Measurements from ENCODE around the gene SNN. TPM values are rescaled to one million over a fixed set of nuclear protein-coding genes. Genes with fewer than 3 reads are reported as not detected.

The SNN gene
- total and polyA plus RNA-seq, 2 of the 4 experiments (the other 2 are of a cell fraction) = 10.0 to 13.0 TPM

DNA sequence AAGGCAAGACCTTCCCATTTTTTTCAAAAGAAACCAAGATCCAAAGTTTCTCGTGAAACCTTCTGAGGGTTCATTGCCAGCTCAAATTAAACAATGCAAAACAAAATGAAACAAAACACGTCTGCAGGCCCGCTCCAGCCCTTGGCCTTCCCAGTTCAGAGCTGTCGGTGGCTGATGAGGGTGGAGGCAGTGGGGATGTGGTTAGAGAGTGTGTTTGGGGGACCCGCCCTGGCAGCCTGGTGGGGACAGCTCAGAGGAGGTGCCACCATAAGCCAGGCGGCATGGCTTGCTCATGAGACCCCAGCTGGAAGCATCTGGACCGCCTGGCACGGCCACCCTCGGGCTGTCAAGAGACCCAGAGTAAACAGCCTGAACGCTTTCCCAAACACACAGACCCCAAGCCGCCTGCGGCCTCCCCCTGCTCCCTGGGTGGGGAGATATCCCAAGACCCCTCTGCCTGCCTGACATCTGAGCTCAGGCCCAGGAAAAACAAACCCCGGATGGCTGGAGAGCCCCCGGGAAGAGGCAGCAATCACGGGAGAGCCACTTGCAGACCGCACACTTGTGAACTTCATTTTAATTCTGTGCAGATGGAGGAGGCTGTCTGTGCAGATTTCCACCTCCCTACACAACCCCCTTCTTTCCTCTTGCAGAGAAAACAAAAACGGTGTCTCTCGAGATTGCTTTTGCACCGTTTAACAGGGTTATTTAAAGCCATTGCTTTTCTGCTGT is 46.2 kb upstream of the SNN start:
- DNase-seq (no peak), ATAC-seq (ENCODE audit: low read depth) (peak; percentile 79)
- no peaks in the 10 kb centered on the region for H3K79me1 ChIP-seq (ENCODE audit: low read depth in 1 of 2, low read length in 2 of 2)
- H2BK120ac ChIP-seq (ENCODE audit: low read depth, low read length) = peak overlapping the region; percentile 80
- ChIA-PET CTCF (interaction anchor here (0.5 to 0.6 kb wide), 2 partner anchors 9 to 17 kb away, joined by 4 to 5 read pairs; no protein-coding TSS in a partner anchor), POLR2A (ENCODE audit: unreplicated experiment) (interaction anchor here (0.5 to 1.0 kb wide), 2 partner anchors 9 to 18 kb away, joined by 3 to 5 read pairs; no protein-coding TSS in a partner anchor)
- peak overlapping the region; percentile 35 for H3K18ac ChIP-seq (ENCODE audit: low read depth, low read length)
- H2BK15ac ChIP-seq (ENCODE audit: low read depth, low read length) = peak overlapping the region; percentile 87
- H3K36me3 ChIP-seq (ENCODE audit: control insufficient read depth, insufficient read depth, low read length) = no peaks in the 10 kb centered on the region
- peak overlapping the region; percentile 70 for H3K27ac ChIP-seq (ENCODE audit: insufficient read depth, low read length)
- no peaks in the 10 kb centered on the region for H4K20me1 ChIP-seq (ENCODE audit: insufficient read depth, low read length)
- peaks cover 4% of the 10 kb centered on the region; the same call in 1 of the 2 replicates for H3K9me1 ChIP-seq (ENCODE audit: insufficient read depth, low read length)
- peak overlapping the region; percentile 67 to 90 for H4K8ac ChIP-seq (ENCODE audit: low read depth in 2 of 2, low read length in 2 of 2)
- H3K23ac ChIP-seq (ENCODE audit: low read depth, low read length) = peak overlapping the region; percentile 2
- no peak for TF ChIP-seq MAFK (IDR thresholded peaks at IDR 0.05; ENCODE audit: low read depth, low read length)
- TF ChIP-seq FOS (IDR thresholded peaks at IDR 0.05; ENCODE audit: low read depth, low read length) = no peak
- TF ChIP-seq, protein P1, sequence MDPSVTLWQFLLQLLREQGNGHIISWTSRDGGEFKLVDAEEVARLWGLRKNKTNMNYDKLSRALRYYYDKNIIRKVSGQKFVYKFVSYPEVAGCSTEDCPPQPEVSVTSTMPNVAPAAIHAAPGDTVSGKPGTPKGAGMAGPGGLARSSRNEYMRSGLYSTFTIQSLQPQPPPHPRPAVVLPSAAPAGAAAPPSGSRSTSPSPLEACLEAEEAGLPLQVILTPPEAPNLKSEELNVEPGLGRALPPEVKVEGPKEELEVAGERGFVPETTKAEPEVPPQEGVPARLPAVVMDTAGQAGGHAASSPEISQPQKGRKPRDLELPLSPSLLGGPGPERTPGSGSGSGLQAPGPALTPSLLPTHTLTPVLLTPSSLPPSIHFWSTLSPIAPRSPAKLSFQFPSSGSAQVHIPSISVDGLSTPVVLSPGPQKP (IDR thresholded peaks at IDR 0.05; ENCODE audit: borderline replicate concordance, low read depth, low read length) = no peak
- peak overlapping the region; percentile 90 for H4K91ac ChIP-seq (ENCODE audit: insufficient read depth, low read depth, low read length)
- H2BK20ac ChIP-seq (ENCODE audit: low read depth, low read length) = peak overlapping the region; percentile 89
- H3K4me2 ChIP-seq (ENCODE audit: low read depth, low read length) = peak overlapping the region; percentile 45
- in situ Hi-C loops (cut with MboI; ENCODE audit: low sequenced_read_pairs) = no loop called here
- H3K4me1 ChIP-seq (ENCODE audit: control insufficient read depth, insufficient read depth, low read length) = peaks cover 16% of the 10 kb centered on the region
- intact Hi-C loops (cut with micrococcal nuclease) = no loop called here
- no peaks in the 10 kb centered on the region for H3K27me3 ChIP-seq (ENCODE audit: control insufficient read depth, insufficient read depth, low read length)
- peak overlapping the region; percentile 96 for H2AK9ac ChIP-seq (replicated peaks; ENCODE audit: low read depth, low read length, poor library complexity)
- WGBS, 2 experiments (ENCODE audit: extremely low coverage in 2 of 2, insufficient read length in 1 of 2) = 0% methylated on average over 1 of the region's 19 CpGs; no CpG with 5 or more reads in 1 of the 2 experiments
- H3K9me3 ChIP-seq (ENCODE audit: control insufficient read depth, insufficient read depth, low read length) = no peaks in the 10 kb centered on the region
- peak overlapping the region; percentile 99 for H2AFZ ChIP-seq (replicated peaks; ENCODE audit: low read length, poor library complexity)
- H3K9ac ChIP-seq (ENCODE audit: low read depth, low read length) = peak overlapping the region; percentile 22
- dilution Hi-C loops (cut with HindIII; ENCODE audit: low sequenced_read_pairs, unreplicated experiment) = no loop called here
- peak overlapping the region; percentile 11 for H3K14ac ChIP-seq (replicated peaks; ENCODE audit: low read depth, low read length)
- peak overlapping the region; percentile 88; the same call in 1 of the 2 replicates for H2AK5ac ChIP-seq (ENCODE audit: low read depth, low read length)
- H4K5ac ChIP-seq (ENCODE audit: low read depth, low read length) = peak overlapping the region; percentile 84
- no TSS peak for BruUV-seq (replicated peaks)
- H3K4me3 ChIP-seq (ENCODE audit: insufficient read depth, low read depth, low read length) = no peak overlapping the region; the same call in 1 of the 2 replicates
- H3K4ac ChIP-seq (ENCODE audit: low read depth, low read length) = peak overlapping the region; percentile 89
- peak overlapping the region; percentile 47 for H2BK5ac ChIP-seq (ENCODE audit: low read depth, low read length, poor library complexity, severe bottlenecking)
- H3K56ac ChIP-seq (ENCODE audit: extremely low read depth, insufficient read depth, low read length) = peak overlapping the region; percentile 34; the same call in 1 of the 2 replicates
